Fibroblast of lung (primary cell): ENCODE data around the gene ARTN. TPM values are rescaled to one million over a fixed set of nuclear protein-coding genes. Genes with fewer than 3 reads are reported as not detected.

Source experiments
- DNase-seq, 2 donors: peaks; one replicate each; pipeline versions ENCODE4 v3.0.0 to v3.0.0-alpha.2; 2010; ENCODE audit warnings: low read depth in 2 of 2
- H2AFZ ChIP-seq: 2 replicates; pipeline ENCODE4 v1.5.1; 2012; ENCODE audit warnings: low read length, control low read depth, inconsistent platforms
- H3K27ac ChIP-seq: 2 replicates; pipeline ENCODE4 v1.5.1; 2011; ENCODE audit warnings: low read length, control low read depth; ENCODE audit not compliant: insufficient read depth
- H3K27me3 ChIP-seq: 2 replicates; pipeline ENCODE4 v1.5.1; 2011; ENCODE audit warnings: mild to moderate bottlenecking, low read length; ENCODE audit not compliant: control insufficient read depth, insufficient read depth
- H3K36me3 ChIP-seq: 2 replicates; pipeline ENCODE4 v1.5.1; 2011; ENCODE audit warnings: low read length; ENCODE audit not compliant: control insufficient read depth, insufficient read depth
- H3K4me1 ChIP-seq: 2 replicates; pipeline ENCODE4 v1.5.1; 2011; ENCODE audit warnings: low read length; ENCODE audit not compliant: control insufficient read depth, insufficient read depth; ENCODE audit errors: extremely low read depth
- H3K4me2 ChIP-seq: 2 replicates; pipeline ENCODE4 v1.5.1; 2011; ENCODE audit warnings: low read length, control low read depth; ENCODE audit not compliant: insufficient read depth; ENCODE audit errors: extremely low read depth
- H3K4me3 ChIP-seq, 4 experiments: fragments of 200-600 bp in 1 of 4; sonication (generic) in 1 of 4; replicated peaks in 1 of 4; 2 replicates each; pipeline ENCODE4 v1.5.1; 2011 to 2016; ENCODE audit warnings: low read length in 4 of 4, low read depth in 3 of 4, mild to moderate bottlenecking in 3 of 4, control low read depth in 2 of 4, inconsistent platforms in 1 of 4, mixed read lengths in 1 of 4; ENCODE audit not compliant: insufficient read depth in 1 of 4; ENCODE audit errors: control extremely low read depth in 1 of 4
- H3K79me2 ChIP-seq: 2 replicates; pipeline ENCODE4 v1.5.1; 2012; ENCODE audit warnings: mild to moderate bottlenecking, low read length, inconsistent platforms; ENCODE audit not compliant: control insufficient read depth, insufficient read depth
- H3K9ac ChIP-seq: 2 replicates; pipeline ENCODE4 v1.5.1; 2011; ENCODE audit warnings: mild to moderate bottlenecking, low read length, control low read depth; ENCODE audit not compliant: insufficient read depth
- H3K9me3 ChIP-seq: 2 replicates; pipeline ENCODE4 v1.5.1; 2012; ENCODE audit warnings: low read depth, low read length; ENCODE audit not compliant: control insufficient read depth, insufficient read depth
- H4K20me1 ChIP-seq: 2 replicates; pipeline ENCODE4 v1.5.1; 2011; ENCODE audit warnings: low read length; ENCODE audit not compliant: control insufficient read depth, insufficient read depth; ENCODE audit errors: extremely low read depth
- EZH2 ChIP-seq: IDR thresholded peaks from 2 replicates; pipeline ENCODE4 v1.5.1; 2012; ENCODE audit warnings: low read length, control low read depth, mild to moderate bottlenecking; ENCODE audit errors: missing control alignments
- polyA plus RNA-seq, 2 donors: library from polyadenylated mRNA; depleted of rRNA in 1 of 2; stranded (reverse) in 1 of 2; unstranded in 1 of 2; fragments of >200 nt; gene quantifications; 2 replicates each; pipeline ENCODE4 v1.2.1, GENCODE V29; 2011 to 2012; ENCODE audit warnings: missing spikeins in 1 of 2
- total RNA-seq: library from RNA; depleted of rRNA; stranded (reverse); fragments of >200 nt; gene quantifications from 2 replicates; pipeline ENCODE4 v1.2.1, GENCODE V29; 2014
- TF ChIP-seq, protein P1 (sequence below), 2 donors: IDR thresholded peaks in 1 of 2; conservative IDR thresholded peaks in 1 of 2; 1 replicate in 1 of 2; 2 replicates in 1 of 2; pipeline ENCODE4 v1.5.1; 2011 to 2012; ENCODE audit warnings: low read length in 2 of 2, control low read depth in 1 of 2, inconsistent platforms in 1 of 2, low read depth in 1 of 2, mild to moderate bottlenecking in 1 of 2

The ARTN gene
- total and polyA plus RNA-seq, 2 donors (not counting 1 experiment from before 2014, with no cell fraction given) = 0.06 to 0.50 TPM

DNA sequence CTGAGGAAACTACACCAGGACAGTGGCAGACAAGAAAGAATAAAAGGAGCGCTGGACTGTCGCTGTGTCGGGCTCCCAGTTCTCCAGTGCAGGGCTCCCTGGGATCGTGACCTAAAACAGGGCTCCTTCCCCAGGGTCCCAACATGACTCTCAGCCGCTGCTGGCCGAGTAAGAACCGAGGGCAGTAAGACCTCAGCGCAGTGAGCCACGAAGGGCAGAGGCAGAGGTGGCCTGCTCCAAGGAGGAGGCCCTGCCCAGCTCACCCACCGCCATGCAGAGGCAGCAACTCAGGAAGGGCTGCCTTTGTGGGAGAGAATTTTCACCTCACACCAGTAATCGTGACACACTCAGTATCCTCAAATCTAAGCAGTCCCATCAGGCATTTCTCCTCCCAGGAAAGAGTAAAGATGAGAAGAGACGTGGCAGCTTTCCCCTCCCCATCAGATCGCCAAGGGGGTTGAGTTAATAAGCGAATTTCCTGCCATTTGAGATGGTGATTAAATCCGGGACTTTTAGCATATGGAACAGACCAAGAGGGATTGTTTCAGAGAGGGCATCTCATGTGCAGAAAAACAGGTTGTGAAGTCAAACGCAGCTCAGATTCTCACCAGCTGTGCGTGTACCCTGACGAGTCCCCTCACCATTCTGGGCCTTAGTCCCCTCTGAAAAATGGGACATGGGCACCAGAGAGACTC lies 19.8 kb upstream of the ARTN start:
- TF ChIP-seq, protein P1, sequence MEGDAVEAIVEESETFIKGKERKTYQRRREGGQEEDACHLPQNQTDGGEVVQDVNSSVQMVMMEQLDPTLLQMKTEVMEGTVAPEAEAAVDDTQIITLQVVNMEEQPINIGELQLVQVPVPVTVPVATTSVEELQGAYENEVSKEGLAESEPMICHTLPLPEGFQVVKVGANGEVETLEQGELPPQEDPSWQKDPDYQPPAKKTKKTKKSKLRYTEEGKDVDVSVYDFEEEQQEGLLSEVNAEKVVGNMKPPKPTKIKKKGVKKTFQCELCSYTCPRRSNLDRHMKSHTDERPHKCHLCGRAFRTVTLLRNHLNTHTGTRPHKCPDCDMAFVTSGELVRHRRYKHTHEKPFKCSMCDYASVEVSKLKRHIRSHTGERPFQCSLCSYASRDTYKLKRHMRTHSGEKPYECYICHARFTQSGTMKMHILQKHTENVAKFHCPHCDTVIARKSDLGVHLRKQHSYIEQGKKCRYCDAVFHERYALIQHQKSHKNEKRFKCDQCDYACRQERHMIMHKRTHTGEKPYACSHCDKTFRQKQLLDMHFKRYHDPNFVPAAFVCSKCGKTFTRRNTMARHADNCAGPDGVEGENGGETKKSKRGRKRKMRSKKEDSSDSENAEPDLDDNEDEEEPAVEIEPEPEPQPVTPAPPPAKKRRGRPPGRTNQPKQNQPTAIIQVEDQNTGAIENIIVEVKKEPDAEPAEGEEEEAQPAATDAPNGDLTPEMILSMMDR (conservative IDR thresholded peaks at IDR 0.05 in 1 of 2, IDR thresholded peaks at IDR 0.05 in 1 of 2; ENCODE audit: low read depth in 1 of 2, low read length in 2 of 2) = no peak
- no peak for TF ChIP-seq EZH2
- Histone ChIP-seq H3K4me2 (no peak overlapping the region), H3K36me3 (no peaks in the 10 kb centered on the region), H3K27me3 (no peaks in the 10 kb centered on the region), H3K9me3 (no peaks in the 10 kb centered on the region), H2AFZ (no peak overlapping the region), H4K20me1 (no peaks in the 10 kb centered on the region), H3K27ac (no peak overlapping the region), H3K4me1 (no peaks in the 10 kb centered on the region), H3K79me2 (no peaks in the 10 kb centered on the region), H3K9ac (no peak overlapping the region), H3K4me3 (no peak overlapping the region)
- DNase-seq = no peak

DNA sequence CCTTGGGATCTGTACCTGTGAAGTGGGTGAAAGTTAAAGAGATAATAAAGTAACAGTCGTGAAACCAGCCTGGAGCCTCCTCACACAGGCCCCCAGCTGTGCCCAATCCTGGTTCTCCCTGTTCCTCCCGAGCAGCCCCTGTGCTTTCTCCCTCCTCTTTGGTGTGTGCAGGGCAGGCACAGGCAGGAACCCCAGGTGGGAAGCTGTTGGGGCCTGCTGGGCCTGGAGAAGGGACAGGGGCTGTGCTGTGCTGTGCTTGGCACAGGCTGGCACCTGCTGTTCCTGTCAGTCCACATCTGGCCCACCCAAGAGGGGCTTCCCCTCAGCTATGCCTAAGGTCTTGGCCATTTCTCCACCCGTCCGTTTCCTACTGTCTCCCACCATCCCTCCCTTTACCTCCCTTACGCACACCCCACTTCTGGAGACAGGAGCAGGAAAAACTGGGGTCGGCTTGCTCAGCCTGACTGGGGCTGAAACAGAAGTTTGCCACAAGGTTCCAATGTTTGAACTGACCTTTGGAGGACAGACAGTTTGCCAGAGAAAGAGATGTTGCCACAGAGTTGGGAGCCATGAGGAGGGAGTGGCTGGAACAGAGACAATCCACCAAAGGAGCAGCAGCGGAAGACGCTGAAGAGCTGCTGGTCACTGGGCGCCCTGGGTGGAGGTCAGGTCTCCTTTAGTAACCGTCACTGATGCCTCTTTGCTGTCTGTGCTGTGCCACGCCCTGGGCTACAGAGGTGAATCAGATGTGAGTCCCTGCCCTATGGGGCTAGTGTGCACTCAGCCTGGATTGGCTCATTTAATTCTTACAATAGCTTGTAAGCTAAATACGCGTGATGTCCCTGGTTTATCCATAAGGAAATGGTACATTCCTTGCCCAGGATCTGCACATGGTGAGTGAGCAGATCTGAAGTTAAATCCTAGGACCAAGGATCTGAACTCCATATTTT lies 18.8 kb upstream of the ARTN start:
- Histone ChIP-seq H3K27me3 (no peaks in the 10 kb centered on the region), H3K9me3 (no peaks in the 10 kb centered on the region), H4K20me1 (no peaks in the 10 kb centered on the region), H3K36me3 (no peaks in the 10 kb centered on the region), H3K4me2 (no peak overlapping the region), H3K4me3 (no peak overlapping the region), H3K4me1 (no peaks in the 10 kb centered on the region), H3K79me2 (no peaks in the 10 kb centered on the region), H3K9ac (no peak overlapping the region), H2AFZ (no peak overlapping the region), H3K27ac (no peak overlapping the region)
- TF ChIP-seq, protein P1 (conservative IDR thresholded peaks at IDR 0.05 in 1 of 2, IDR thresholded peaks at IDR 0.05 in 1 of 2; ENCODE audit: low read depth in 1 of 2, low read length in 2 of 2) = no peak
- no peak for TF ChIP-seq EZH2
- DNase-seq = no peak

DNA sequence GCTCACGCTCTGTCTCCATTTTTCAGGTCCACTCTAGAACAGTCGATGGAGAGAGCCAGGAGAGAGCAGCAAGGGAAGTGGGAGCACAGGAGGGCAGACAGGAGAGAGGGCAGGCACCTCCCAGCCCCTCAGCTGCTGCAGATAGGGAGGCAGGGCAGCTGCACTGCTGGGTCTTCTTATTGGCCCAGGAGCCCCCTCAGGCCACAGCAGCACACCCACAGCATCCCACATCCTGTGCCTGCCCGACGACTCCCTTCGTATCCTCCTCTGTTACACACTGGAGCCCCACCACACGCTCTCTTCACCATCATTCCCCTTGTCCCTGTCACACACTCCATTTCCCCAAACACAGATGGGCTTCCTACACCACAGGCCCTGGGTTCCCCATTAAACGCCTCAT lies 13.7 kb upstream of the ARTN start:
- Histone ChIP-seq H2AFZ (no peak overlapping the region), H3K4me1 (no peaks in the 10 kb centered on the region), H4K20me1 (no peaks in the 10 kb centered on the region), H3K9ac (no peak overlapping the region), H3K9me3 (no peaks in the 10 kb centered on the region), H3K27me3 (no peaks in the 10 kb centered on the region), H3K79me2 (no peaks in the 10 kb centered on the region), H3K4me2 (no peak overlapping the region), H3K36me3 (no peaks in the 10 kb centered on the region), H3K4me3 (no peak overlapping the region), H3K27ac (no peak overlapping the region)
- TF ChIP-seq EZH2 = no peak
- TF ChIP-seq, protein P1 (conservative IDR thresholded peaks at IDR 0.05 in 1 of 2, IDR thresholded peaks at IDR 0.05 in 1 of 2; ENCODE audit: low read depth in 1 of 2, low read length in 2 of 2) = no peak
- no peak for DNase-seq
